Immature natural killer cell (primary cell): ENCODE data around the gene NCR3LG1. TPM values are rescaled to one million over a fixed set of nuclear protein-coding genes. Genes with fewer than 3 reads are reported as not detected.

Experiments used
- DNase-seq, 3 donors: peaks; one replicate each; pipeline ENCODE4 v3.0.0; 2022; ENCODE audit warnings: mixed read lengths in 1 of 3
- H3K27ac Mint-ChIP-seq, 6 donors: one replicate each; pipeline ENCODE4 v1.8.0; 2020; ENCODE audit warnings: mixed read lengths in 6 of 6, mild to moderate bottlenecking in 5 of 6, inconsistent platforms in 4 of 6, moderate library complexity in 3 of 6
- H3K27me3 Mint-ChIP-seq, 3 donors: one replicate each; pipeline ENCODE4 v1.8.0; 2020 to 2021; ENCODE audit warnings: low read depth in 3 of 3, mild to moderate bottlenecking in 3 of 3, mixed read lengths in 3 of 3, moderate library complexity in 3 of 3, inconsistent platforms in 1 of 3
- H3K36me3 Mint-ChIP-seq, 3 donors: one replicate each; pipeline ENCODE4 v1.8.0; 2020; ENCODE audit warnings: mixed read lengths in 3 of 3, inconsistent platforms in 2 of 3, mild to moderate bottlenecking in 2 of 3
- H3K4me1 Mint-ChIP-seq, 2 donors: one replicate each; pipeline ENCODE4 v1.8.0; 2020; ENCODE audit warnings: inconsistent platforms in 2 of 2, mild to moderate bottlenecking in 2 of 2, mixed read lengths in 2 of 2, moderate library complexity in 1 of 2
- H3K4me3 Mint-ChIP-seq, 5 donors: one replicate each; pipeline ENCODE4 v1.8.0; 2020; ENCODE audit warnings: mild to moderate bottlenecking in 5 of 5, mixed read lengths in 5 of 5, inconsistent platforms in 3 of 5, moderate library complexity in 3 of 5
- H3K9me3 Mint-ChIP-seq, 6 donors: one replicate each; pipeline ENCODE4 v1.8.0; 2020; ENCODE audit warnings: mild to moderate bottlenecking in 6 of 6, mixed read lengths in 6 of 6, inconsistent platforms in 4 of 6, moderate library complexity in 3 of 6
- polyA plus RNA-seq, 3 donors: library from polyadenylated mRNA; unstranded; fragments of 300-500 nt; fragmentation: Illumina TruSeq; gene quantifications; one replicate each; pipeline ENCODE4 v1.2.3, GENCODE V29; 2021

The NCR3LG1 gene
- polyA plus RNA-seq, 3 donors from 2014 or later: 0.24 to 0.49 TPM; not detected in 1

DNA sequence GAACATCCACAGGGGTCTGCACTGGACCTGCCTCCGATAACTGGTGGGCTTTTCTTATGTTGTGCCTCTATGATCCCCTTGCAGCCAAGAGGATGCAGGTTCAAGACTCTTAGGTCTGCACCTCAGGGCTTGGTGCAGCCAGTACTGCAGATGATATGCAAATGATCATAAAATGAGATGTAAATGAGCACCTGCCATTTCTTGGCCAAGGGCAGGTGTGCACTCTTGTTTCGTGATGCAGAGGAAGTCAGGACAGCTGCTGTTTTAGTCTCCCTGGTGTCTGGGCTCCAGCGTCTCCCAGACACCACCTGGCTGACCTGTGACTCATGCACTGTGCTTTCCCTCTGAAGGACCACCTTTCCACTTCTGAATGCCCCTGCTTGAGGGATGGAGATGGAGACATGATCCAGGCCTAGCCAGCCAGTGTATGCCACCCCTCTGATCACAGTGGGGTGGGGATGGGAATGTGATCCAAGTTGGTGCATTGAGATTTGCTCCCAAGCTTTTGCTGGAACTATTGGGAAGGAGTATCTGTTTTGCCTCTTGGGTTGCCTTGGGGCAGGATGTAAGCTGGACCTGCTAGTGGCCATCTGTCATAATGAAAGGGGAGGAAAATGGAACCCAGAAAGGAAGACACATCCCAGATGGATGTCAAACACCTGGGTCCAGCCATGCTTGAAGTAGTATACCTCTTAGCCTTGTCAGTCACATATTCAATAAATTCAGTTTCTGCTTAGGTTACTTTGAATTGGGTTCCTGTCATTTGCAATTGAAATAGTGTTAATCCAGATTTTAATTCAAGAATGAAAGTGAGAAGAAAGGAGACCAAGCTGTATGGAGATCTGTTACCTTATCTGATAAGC is 40.1 kb downstream of the NCR3LG1 start:
- no peaks in the 10 kb centered on the region for H3K36me3 Mint-ChIP-seq
- H3K4me3 Mint-ChIP-seq: peak overlapping the region in 1 of 5 donors; percentile 8
- peaks cover 0 to 3% (median 0%) of the 10 kb centered on the region in 3 donors for H3K27me3 Mint-ChIP-seq
- H3K4me1 Mint-ChIP-seq: peaks cover 5 to 9% of the 10 kb centered on the region in 2 donors
- DNase-seq: no peak
- H3K9me3 Mint-ChIP-seq: no peaks in the 10 kb centered on the region
- no peak overlapping the region for H3K27ac Mint-ChIP-seq

- Mint-ChIP-seq H3K9me3 (no peaks in the 10 kb centered on the region), H3K27me3 (peaks cover 0 to 2% (median 0%) of the 10 kb centered on the region in 3 donors), H3K27ac (no peak overlapping the region), H3K4me3 (no peak overlapping the region), H3K36me3 (no peaks in the 10 kb centered on the region), H3K4me1 (peaks cover 0 to 6% of the 10 kb centered on the region in 2 donors)
- DNase-seq: no peak
Observed at GRCh38 chr11:17392872-17393271, 41.3 kb downstream of the NCR3LG1 start.

GRCh38 chr11:17393472-17393871 is 41.9 kb downstream of the NCR3LG1 start:
- Mint-ChIP-seq H3K4me1 (peaks cover 0 to 6% of the 10 kb centered on the region in 2 donors), H3K4me3 (no peak overlapping the region), H3K27ac (no peak overlapping the region), H3K36me3 (no peaks in the 10 kb centered on the region), H3K9me3 (no peaks in the 10 kb centered on the region), H3K27me3 (peaks cover 0 to 2% (median 0%) of the 10 kb centered on the region in 3 donors)
- no peak for DNase-seq

GRCh38 chr11:17394743-17395390 is 43.3 kb downstream of the NCR3LG1 start:
- no peak overlapping the region for H3K4me3 Mint-ChIP-seq
- H3K27me3 Mint-ChIP-seq: peaks cover 3 to 4% (median 3%) of the 10 kb centered on the region in 3 donors
- H3K27ac Mint-ChIP-seq: no peak overlapping the region
- no peaks in the 10 kb centered on the region for H3K9me3 Mint-ChIP-seq
- peaks cover 0 to 6% of the 10 kb centered on the region in 2 donors for H3K4me1 Mint-ChIP-seq
- no peak for DNase-seq
- H3K36me3 Mint-ChIP-seq: no peaks in the 10 kb centered on the region

GRCh38 chr11:17395554-17395961 is 44.0 kb downstream of the NCR3LG1 start:
- Mint-ChIP-seq H3K36me3 (no peaks in the 10 kb centered on the region), H3K9me3 (no peaks in the 10 kb centered on the region), H3K27me3 (peaks cover 3 to 4% (median 3%) of the 10 kb centered on the region in 3 donors), H3K4me3 (no peak overlapping the region), H3K4me1 (no peaks in the 10 kb centered on the region), H3K27ac (no peak overlapping the region)
- DNase-seq: no peak

DNA sequence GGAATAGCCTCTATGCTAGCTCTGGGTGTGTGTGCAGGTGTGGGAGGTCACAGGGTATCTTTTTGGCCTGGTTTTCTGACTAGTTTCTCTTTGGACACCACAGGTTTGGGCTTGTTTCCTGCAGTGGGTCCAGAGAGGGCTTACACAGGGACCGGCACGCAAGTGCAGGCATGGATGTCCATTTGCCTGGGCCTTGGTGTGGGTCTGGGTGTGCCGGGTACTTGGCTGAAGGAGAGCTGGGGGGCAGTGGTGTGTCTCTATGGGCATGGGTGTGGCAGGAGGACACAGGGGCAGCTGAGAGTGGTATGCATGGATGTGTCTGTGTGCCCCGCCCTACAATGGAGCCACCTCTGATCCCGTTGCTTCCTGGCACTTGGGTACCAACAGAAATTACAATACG is 44.4 kb downstream of the NCR3LG1 start:
- no peak for DNase-seq
- H3K36me3 Mint-ChIP-seq: no peaks in the 10 kb centered on the region

DNA sequence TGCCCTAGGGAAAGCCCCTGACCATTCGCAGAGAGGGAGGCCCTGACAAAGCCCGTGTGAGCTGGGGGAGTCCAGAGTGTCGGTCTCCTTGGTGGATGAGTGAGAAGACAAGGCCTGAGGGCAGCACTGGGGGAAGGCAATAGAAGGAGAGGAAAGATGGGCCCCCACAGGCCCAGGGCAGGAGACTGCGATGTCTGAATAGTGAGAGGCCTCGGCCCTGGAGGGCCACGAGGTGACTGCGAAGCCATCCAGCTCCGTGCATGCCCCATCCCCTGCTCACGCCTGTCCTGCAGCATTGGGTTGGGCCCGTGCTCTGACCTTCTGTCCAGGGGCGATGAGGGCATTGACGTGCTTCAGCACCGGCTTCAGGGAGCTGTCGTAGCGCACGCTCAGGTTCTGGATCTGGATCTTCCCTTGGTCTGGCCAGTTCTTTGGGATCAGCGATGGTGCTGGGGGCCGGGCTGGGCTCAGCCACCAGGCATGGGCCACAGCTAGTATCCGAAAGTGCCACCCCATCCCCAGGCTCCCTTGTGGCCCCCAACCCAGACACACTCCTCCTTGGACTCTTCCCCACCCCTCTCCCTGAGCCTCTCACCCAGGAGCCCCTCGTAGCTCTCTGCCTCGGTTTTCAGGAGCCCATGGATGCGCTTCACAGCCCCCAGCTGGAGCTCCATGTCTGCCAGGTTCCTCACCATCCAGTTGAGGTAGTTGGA is 45.2 kb downstream of the NCR3LG1 start:
- Mint-ChIP-seq H3K9me3 (no peaks in the 10 kb centered on the region), H3K4me1 (no peaks in the 10 kb centered on the region), H3K27ac (no peak overlapping the region), H3K36me3 (no peaks in the 10 kb centered on the region), H3K27me3 (peaks cover 3 to 4% (median 3%) of the 10 kb centered on the region in 3 donors), H3K4me3 (no peak overlapping the region)
- DNase-seq: no peak

More for the DNA sequence above, 44.4 kb downstream of the NCR3LG1 start:
- no peaks in the 10 kb centered on the region for H3K4me1 Mint-ChIP-seq
- H3K27me3 Mint-ChIP-seq: peaks cover 3 to 4% (median 3%) of the 10 kb centered on the region in 3 donors
- H3K9me3 Mint-ChIP-seq: no peaks in the 10 kb centered on the region
- H3K4me3 Mint-ChIP-seq: no peak overlapping the region
- H3K27ac Mint-ChIP-seq: no peak overlapping the region

DNA sequence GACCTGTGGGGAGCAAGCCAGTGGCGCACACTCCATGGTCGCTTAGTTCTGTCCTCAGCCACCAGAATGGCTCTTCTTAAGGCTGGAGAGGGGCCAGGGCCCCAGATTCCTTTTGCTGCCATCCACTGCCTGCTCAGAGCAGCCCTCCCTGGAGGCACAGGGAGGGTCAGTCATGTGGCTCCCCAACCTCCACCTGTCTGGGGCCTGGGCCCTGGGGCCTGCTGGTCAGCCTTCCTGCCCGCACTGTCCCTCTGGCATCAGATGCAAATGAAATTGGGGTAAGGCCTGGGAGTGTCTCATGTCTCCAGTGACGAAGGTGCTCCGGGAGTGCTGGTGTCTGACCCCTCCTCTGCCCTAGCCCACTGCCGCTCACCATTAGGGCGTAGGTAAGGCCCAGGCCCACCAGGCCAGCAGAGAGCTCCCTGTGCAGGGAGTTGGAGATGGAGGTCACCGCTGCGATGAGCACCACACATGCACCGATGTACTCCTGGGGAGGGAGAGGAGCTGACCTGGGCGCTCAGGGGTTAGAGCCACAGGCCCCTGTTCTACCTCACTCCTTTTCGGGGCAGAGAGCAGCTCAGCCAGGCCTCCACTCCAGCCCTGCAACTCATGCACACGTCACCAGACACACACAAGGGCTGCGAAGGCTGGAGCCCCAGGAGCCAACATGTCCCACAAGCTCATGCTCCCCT is 45.9 kb downstream of the NCR3LG1 start:
- peaks cover 3 to 5% (median 3%) of the 10 kb centered on the region in 3 donors for H3K27me3 Mint-ChIP-seq
- DNase-seq: no peak

GRCh38 chr11:17399236-17399635 is 47.6 kb downstream of the NCR3LG1 start:
- no peak overlapping the region for H3K4me3 Mint-ChIP-seq
- no peaks in the 10 kb centered on the region for H3K4me1 Mint-ChIP-seq
- peaks cover 3 to 4% (median 3%) of the 10 kb centered on the region in 3 donors for H3K27me3 Mint-ChIP-seq
- H3K9me3 Mint-ChIP-seq: no peaks in the 10 kb centered on the region
- H3K36me3 Mint-ChIP-seq: no peaks in the 10 kb centered on the region
- no peak overlapping the region for H3K27ac Mint-ChIP-seq
- no peak for DNase-seq

More for the DNA sequence above, 45.9 kb downstream of the NCR3LG1 start:
- H3K4me3 Mint-ChIP-seq: no peak overlapping the region
- no peaks in the 10 kb centered on the region for H3K36me3 Mint-ChIP-seq
- H3K27ac Mint-ChIP-seq: no peak overlapping the region
- no peaks in the 10 kb centered on the region for H3K4me1 Mint-ChIP-seq
- H3K9me3 Mint-ChIP-seq: no peaks in the 10 kb centered on the region

DNA sequence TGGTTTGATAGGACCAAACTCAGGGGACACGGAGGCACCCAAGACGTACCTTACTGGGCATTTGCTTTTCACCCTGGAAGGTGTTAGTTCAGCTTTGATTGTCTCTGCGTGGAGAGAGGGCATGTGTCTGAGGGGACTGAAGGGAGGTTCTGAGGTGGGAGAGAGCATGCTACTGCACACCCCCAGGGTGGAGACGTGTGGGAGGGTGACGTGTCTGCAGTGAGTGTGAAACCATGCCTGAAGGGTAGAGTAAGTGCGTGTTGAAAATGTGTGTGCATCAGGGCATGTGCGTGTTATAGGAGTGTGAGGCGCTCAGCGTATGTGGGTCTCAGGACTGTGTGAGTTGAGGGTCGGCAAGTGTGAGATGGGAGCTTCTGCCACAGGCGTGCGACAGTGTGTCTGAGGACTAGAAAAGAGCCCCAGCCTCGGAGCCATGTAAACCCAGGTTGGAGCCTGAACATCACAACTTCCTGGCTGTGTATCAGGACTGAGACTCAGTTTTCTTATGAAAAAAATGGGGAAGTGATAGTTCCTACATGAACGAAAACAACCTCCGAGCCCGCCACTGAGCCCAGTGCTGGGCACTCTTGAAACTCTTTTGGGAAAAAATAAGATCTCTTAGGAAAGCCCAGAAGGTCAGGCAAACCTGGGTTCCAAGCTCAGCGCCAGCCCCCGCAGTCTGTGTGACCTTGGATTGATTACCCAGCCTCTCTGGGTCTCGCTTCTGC is 48.6 kb downstream of the NCR3LG1 start:
- H3K27ac Mint-ChIP-seq: no peak overlapping the region
- no peak overlapping the region for H3K4me3 Mint-ChIP-seq
- H3K36me3 Mint-ChIP-seq: no peaks in the 10 kb centered on the region
- DNase-seq: no peak
- peaks cover 3% of the 10 kb centered on the region in 3 donors for H3K27me3 Mint-ChIP-seq
- H3K9me3 Mint-ChIP-seq: no peaks in the 10 kb centered on the region
- H3K4me1 Mint-ChIP-seq: no peaks in the 10 kb centered on the region

DNA sequence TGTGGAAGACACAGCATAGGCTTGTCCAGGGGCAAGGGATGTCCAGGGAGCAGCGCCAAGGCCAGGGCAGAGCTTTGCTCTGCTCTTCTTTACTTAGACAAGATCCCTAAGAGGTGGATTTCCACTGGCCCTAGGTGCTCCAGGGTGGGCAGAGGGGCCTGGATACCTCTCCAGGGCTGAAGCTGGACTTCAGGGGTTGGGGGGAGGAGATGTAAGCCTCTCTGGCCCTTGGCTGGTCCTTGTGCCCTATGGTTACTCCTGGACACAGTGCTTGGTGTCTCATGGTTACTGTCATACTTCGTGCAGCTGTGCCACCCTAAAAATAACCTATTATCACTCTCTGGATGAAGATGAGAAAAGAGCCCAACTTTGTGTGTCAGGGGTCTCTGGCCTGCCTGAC is 49.7 kb downstream of the NCR3LG1 start:
- Mint-ChIP-seq H3K9me3 (no peaks in the 10 kb centered on the region), H3K27me3 (peaks cover 3 to 7% (median 3%) of the 10 kb centered on the region in 3 donors), H3K4me3 (no peak overlapping the region), H3K36me3 (no peaks in the 10 kb centered on the region), H3K27ac (no peak overlapping the region), H3K4me1 (no peaks in the 10 kb centered on the region)
- DNase-seq: no peak

GRCh38 chr11:17401841-17402240 is 50.2 kb downstream of the NCR3LG1 start:
- H3K36me3 Mint-ChIP-seq: no peaks in the 10 kb centered on the region
- H3K9me3 Mint-ChIP-seq: no peaks in the 10 kb centered on the region
- no peak for DNase-seq
- H3K27me3 Mint-ChIP-seq: peaks cover 3 to 7% (median 3%) of the 10 kb centered on the region in 3 donors
- H3K27ac Mint-ChIP-seq: no peak overlapping the region
- H3K4me3 Mint-ChIP-seq: no peak overlapping the region
- H3K4me1 Mint-ChIP-seq: no peaks in the 10 kb centered on the region

- Mint-ChIP-seq H3K9me3 (no peaks in the 10 kb centered on the region), H3K27me3 (peaks cover 3 to 7% (median 6%) of the 10 kb centered on the region in 3 donors), H3K27ac (no peak overlapping the region), H3K36me3 (no peaks in the 10 kb centered on the region), H3K4me3 (no peak overlapping the region), H3K4me1 (no peaks in the 10 kb centered on the region)
- no peak for DNase-seq
Observed at GRCh38 chr11:17402486-17402885, 50.9 kb downstream of the NCR3LG1 start.
